Stimulated activated CD8-positive, alpha-beta memory T cell treated with anti-CD3 and anti-CD28 coated beads, Interleukin-15, amount 100 ng/mL, for 48 hours (primary cell): Measurements from ENCODE around the gene PCDHA1.
"Not testable (repeated sequence)": the region's sequence is repeated elsewhere in the genome, so short reads cannot be mapped to it uniquely, and the experiment has no call there.

Experiments
- DNase-seq, 2 donors: peaks; one replicate each; pipeline ENCODE4 v3.0.0-alpha.2; 2020; ENCODE audit warnings: low read depth in 2 of 2

Gene PCDHA1

GRCh38 chr5:140785905-140786686, at the start of gene PCDHA1:
Gene PCDHA1, plus strand, starts transcription at chr5:140786140.
- no peak for DNase-seq

DNA sequence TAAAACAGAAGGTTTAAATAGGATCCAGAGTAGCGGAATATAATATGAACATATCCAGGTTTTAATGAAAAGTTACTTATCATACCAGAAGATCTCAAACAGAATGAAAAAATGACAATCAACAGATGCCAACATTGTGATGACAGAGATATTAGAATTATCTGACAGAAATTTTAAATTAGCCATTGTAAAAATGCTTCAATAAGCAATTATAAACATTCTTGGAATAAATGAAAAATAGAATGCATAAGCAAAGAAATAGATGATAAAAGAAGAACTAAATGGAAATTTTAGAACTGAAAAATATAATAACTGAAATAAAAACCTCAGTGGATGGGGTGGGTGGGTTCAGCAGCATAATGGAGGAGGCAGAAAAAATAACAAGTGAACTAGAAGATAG, 48.5 kb upstream of the PCDHA1 start:
- DNase-seq: no peak

DNA sequence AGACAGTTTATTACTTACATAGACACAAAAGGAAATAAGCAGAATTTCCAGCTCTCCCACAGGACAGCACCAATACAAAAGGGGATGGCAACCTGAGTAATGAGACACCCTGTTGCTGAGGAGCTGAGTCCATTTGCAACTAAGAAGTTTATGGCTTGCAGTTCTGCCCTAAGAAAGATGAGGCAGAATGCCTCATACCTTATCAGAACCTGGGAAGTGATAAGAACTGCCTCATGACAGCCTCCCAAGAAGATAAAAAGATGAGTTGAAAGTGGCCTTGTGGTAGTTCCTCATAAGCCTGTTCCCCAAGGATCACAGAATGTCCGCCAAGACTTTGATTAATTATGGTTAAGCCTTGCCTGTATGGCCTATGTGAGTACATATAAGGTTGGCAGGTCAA, 44.0 kb upstream of the PCDHA1 start:
- no peak for DNase-seq

DNA sequence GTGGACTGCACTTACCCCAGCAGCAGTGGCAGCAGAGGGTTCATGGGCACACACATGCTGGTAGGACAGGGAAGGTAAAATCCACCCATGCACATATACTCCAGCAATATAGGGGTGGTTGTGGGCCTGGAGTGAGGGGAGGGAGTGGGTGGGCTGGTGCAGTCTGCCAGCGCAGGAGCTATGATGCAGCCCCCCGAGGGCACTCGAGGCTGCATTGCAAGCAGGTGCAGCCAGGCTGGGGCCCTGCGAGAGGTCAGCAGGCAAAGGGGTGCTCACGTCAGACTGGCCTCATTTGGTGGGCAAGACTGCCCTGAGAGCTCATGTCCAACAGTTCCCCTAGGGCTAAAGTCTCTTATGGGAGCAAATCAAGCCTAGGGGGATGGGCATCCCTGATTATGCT, 32.4 kb upstream of the PCDHA1 start:
- no peak for DNase-seq

GRCh38 chr5:140764177-140764973, 21.6 kb upstream of the PCDHA1 start:
- no peak for DNase-seq

DNA sequence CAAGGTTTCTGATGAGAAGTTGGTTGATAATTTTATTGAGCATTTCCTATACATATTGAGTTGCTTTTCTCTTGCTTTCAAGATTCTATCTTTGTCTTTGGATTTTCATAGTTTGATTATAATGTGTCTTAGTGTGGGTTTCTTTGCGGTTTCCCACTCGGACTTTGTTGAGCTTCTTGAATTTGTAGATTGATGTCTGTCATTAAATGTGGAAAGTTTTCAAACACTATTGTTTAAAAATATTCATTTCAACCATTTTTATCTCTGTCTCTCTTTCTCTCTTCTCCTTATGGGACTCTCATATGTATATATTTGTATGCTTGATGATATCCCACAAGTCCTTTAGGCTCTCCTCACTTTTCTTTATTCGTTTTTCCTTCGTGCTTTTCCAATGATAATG, 18.5 kb upstream of the PCDHA1 start:
- DNase-seq: no peak

GRCh38 chr5:140780512-140780911, 5.4 kb upstream of the PCDHA1 start:
- no peak for DNase-seq

DNA sequence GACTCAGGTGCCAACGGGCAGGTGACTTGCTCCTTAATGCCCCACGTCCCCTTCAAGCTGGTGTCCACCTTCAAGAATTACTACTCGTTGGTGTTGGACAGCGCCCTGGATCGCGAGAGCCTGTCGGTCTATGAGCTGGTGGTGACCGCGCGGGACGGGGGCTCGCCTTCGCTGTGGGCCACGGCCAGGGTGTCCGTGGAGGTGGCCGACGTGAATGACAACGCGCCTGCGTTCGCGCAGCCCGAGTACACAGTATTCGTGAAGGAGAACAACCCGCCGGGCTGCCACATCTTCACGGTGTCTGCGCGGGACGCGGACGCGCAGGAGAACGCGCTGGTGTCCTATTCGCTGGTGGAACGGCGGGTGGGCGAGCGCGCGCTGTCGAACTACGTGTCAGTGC, 1.5 kb downstream of the PCDHA1 start:
- not testable (repeated sequence) for DNase-seq

GRCh38 chr5:140787849-140788504, 2.0 kb downstream of the PCDHA1 start:
- not testable (repeated sequence) for DNase-seq

GRCh38 chr5:140791089-140791488, 5.1 kb downstream of the PCDHA1 start:
- no peak for DNase-seq

- no peak for DNase-seq
Measured at GRCh38 chr5:140794595-140795258, 8.8 kb downstream of the PCDHA1 start, which contains the start of gene PCDHA2. Gene PCDHA2, plus strand, starts transcription at chr5:140794852.

DNA sequence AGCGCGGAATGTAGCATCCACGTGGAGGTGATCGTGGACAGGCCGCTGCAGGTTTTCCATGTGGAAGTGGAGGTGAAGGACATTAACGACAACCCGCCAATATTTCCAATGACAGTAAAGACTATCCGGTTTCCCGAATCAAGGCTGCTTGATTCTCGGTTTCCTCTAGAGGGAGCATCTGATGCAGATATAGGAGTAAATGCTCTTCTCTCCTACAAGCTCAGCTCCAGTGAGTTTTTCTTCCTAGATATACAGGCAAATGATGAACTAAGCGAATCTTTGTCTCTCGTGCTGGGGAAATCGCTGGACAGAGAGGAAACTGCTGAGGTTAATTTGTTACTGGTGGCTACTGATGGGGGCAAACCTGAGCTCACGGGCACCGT, 9.3 kb downstream of the PCDHA1 start:
- DNase-seq: no peak

DNA sequence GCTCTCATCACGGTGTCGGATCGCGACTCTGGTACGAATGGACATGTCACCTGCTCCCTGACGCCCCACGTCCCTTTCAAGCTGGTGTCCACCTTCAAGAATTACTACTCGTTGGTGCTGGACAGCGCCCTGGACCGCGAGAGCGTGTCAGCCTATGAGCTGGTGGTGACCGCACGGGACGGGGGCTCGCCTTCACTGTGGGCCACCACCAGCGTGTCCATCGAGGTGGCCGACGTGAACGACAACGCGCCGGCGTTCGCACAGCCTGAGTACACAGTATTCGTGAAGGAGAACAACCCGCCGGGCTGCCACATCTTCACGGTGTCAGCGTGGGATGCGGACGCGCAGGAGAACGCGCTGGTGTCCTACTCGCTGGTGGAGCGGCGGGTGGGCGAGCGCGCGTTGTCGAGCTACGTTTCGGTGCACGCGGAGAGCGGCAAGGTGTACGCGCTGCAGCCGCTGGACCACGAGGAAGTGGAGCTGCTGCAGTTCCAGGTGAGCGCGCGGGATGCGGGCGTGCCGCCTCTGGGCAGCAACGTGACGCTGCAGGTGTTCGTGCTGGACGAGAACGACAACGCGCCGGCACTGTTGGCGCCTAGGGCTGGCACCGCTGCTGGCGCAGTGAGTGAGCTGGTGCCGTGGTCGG, 10.3 kb downstream of the PCDHA1 start:
- DNase-seq: not testable (repeated sequence)

GRCh38 chr5:140796718-140797095, 10.8 kb downstream of the PCDHA1 start:
- DNase-seq: no peak

DNA sequence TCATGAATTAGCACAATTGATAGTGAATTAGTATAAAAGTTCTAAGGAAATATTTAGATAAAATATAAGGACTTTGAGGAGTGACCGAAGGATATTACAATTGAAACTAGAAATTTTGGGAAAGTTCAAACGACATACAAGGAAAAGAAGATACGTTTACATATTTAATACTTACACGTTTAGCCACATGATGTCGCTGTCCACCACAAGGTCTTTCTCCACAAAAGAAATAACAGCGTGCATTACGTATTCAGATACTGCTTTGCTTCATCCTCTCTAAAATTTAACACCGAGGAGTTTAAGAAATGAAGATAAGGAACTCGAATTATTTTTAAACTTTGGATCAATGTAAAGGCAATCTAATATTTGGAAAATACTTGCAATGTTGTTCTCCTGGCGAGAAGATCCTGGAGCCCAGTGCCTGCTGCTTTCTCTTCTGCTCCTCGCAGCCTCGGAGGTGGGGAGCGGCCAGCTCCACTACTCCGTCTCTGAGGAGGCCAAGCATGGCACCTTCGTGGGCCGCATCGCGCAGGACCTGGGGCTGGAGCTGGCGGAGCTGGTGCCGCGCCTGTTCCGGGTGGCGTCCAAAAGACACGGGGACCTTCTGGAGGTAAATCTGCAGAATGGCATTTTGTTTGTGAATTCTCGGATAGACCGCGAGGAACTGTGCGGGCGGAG, 15.0 kb downstream of the PCDHA1 start, which contains the start of gene PCDHA3:
PCDHA3 (plus strand) TSS at position 242 of the 678 bp plus-strand sequence.
- DNase-seq: no peak

DNA sequence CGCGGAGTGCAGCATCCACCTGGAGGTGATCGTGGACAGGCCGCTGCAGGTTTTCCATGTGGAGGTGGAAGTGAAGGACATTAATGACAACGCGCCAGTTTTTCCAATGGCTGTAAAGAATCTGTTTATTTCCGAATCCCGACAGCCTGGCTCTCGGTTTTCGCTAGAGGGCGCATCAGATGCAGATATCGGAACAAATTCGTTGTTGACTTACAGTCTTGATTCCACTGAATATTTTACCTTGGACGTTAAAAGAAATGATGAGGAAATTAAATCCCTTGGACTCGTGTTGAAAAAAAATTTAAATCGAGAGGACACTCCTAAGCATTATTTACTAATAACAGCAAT, 15.5 kb downstream of the PCDHA1 start:
- no peak for DNase-seq

DNA sequence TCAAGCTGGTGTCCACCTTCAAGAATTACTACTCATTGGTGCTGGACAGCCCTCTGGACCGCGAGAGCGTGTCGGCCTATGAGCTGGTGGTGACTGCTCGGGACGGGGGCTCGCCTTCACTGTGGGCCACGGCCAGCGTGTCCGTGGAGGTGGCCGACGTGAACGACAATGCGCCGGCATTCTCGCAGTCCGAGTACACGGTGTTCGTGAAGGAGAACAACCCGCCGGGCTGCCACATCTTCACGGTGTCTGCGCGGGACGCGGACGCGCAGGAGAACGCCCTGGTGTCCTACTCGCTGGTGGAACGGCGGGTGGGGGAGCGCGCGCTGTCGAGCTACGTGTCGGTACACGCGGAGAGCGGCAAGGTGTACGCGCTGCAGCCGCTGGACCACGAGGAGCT, 16.4 kb downstream of the PCDHA1 start:
- DNase-seq: not testable (repeated sequence)

DNA sequence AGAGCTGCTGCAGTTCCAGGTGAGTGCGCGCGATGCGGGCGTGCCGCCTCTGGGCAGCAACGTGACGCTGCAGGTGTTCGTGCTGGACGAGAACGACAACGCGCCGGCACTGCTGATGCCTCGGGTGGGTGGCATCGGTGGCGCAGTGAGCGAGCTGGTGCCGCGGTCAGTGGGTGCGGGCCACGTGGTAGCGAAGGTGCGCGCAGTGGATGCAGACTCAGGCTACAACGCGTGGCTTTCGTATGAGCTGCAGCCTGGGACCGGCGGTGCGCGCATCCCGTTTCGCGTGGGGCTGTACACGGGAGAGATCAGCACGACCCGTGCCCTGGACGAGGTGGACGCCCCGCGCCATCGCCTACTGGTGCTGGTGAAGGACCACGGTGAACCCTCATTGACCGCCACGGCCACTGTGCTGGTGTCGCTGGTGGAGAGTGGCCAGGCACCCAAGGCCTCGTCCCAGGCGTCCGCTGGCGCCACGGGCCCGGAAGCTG, 16.9 kb downstream of the PCDHA1 start:
- DNase-seq: no peak

GRCh38 chr5:140806834-140807775, 21.2 kb downstream of the PCDHA1 start, which contains the start of gene PCDHA4:
Gene PCDHA4, plus strand, starts transcription at chr5:140807068.
- DNase-seq: no peak
